ENCODE data around the gene BFSP2. TPM values are rescaled to one million over a fixed set of nuclear protein-coding genes. Genes with fewer than 3 reads are reported as not detected.
"Not testable (repeated sequence)": the region's sequence is repeated elsewhere in the genome, so short reads cannot be mapped to it uniquely, and the experiment has no call there.

Gene BFSP2
- total RNA-seq, 2 donors from 2014 or later: not detected

GRCh38 chr3:133469140-133469731 is 69.4 kb downstream of the BFSP2 start:
- no peak for DNase-seq (ENCODE audit: low spot score)
- no peak overlapping the region for H3K27ac ChIP-seq
- no peak overlapping the region for H3K4me3 ChIP-seq
- no peaks in the 10 kb centered on the region for H3K4me1 ChIP-seq (replicated peaks)
- intact Hi-C loops (cut with DNase I): no loop called here
- 61% methylated on average over 7 of the region's 7 CpGs for WGBS
- no peaks in the 10 kb centered on the region for H3K36me3 ChIP-seq
- no peaks in the 10 kb centered on the region for H3K9me3 ChIP-seq
- TF ChIP-seq POLR2AphosphoS5 (IDR thresholded peaks at IDR 0.05): no peak
- no peak for TF ChIP-seq POLR2A (IDR thresholded peaks at IDR 0.05)
- TF ChIP-seq CTCF (IDR thresholded peaks at IDR 0.05): no peak
- H3K27me3 ChIP-seq (replicated peaks; ENCODE audit: insufficient read depth): no peaks in the 10 kb centered on the region

- no peaks in the 10 kb centered on the region for H3K27me3 ChIP-seq (replicated peaks; ENCODE audit: insufficient read depth)
- H3K9me3 ChIP-seq: no peaks in the 10 kb centered on the region
- H3K4me3 ChIP-seq: no peak overlapping the region
- no peak overlapping the region for H3K27ac ChIP-seq
- intact Hi-C loops (cut with DNase I): loop anchor here (10.0 kb wide), 1 partner anchor 103 kb away; the partner anchor contains the start of gene CDV3
- H3K36me3 ChIP-seq: no peaks in the 10 kb centered on the region
- H3K4me1 ChIP-seq (replicated peaks): no peaks in the 10 kb centered on the region
- TF ChIP-seq POLR2A (IDR thresholded peaks at IDR 0.05) (no peak), CTCF (IDR thresholded peaks at IDR 0.05) (no peak), POLR2AphosphoS5 (IDR thresholded peaks at IDR 0.05) (no peak)
- DNase-seq (ENCODE audit: low spot score): no peak
- WGBS: 70% methylated on average over 23 of the region's 24 CpGs
Measured at GRCh38 chr3:133472242-133472641, 72.4 kb downstream of the BFSP2 start.

- Histone ChIP-seq H3K9me3 (no peaks in the 10 kb centered on the region), H3K36me3 (no peaks in the 10 kb centered on the region), H3K27ac (no peak overlapping the region), H3K4me1 (replicated peaks) (no peaks in the 10 kb centered on the region), H3K4me3 (no peak overlapping the region), H3K27me3 (replicated peaks; ENCODE audit: insufficient read depth) (no peaks in the 10 kb centered on the region)
- intact Hi-C loops (cut with DNase I): loop anchor here (10.0 kb wide), 1 partner anchor 102 kb away; the partner anchor contains the start of gene CDV3
- DNase-seq (ENCODE audit: low spot score): no peak
- TF ChIP-seq POLR2A (IDR thresholded peaks at IDR 0.05) (no peak), CTCF (IDR thresholded peaks at IDR 0.05) (no peak), POLR2AphosphoS5 (IDR thresholded peaks at IDR 0.05) (no peak)
- 91% methylated on average over 6 of the region's 6 CpGs for WGBS
Measured at GRCh38 chr3:133472889-133473288, 73.0 kb downstream of the BFSP2 start.

- H3K4me1 ChIP-seq (replicated peaks); H3K4me3 ChIP-seq; DNase-seq (ENCODE audit: low spot score); H3K36me3 ChIP-seq; H3K27me3 ChIP-seq (replicated peaks; ENCODE audit: insufficient read depth); H3K9me3 ChIP-seq: not testable (repeated sequence)
- peak overlapping the region; percentile 13 to 21 for H3K27ac ChIP-seq
- intact Hi-C loops (cut with DNase I): loop anchor here (10.0 kb wide), 1 partner anchor 101 kb away; the partner anchor contains the start of gene CDV3
- WGBS: 67% methylated on average over 1 of the region's 5 CpGs
Measured at GRCh38 chr3:133473472-133474191, 73.8 kb downstream of the BFSP2 start.

GRCh38 chr3:133474251-133474801 is 74.5 kb downstream of the BFSP2 start:
- Histone ChIP-seq H3K4me1 (replicated peaks) (no peaks in the 10 kb centered on the region), H3K36me3 (no peaks in the 10 kb centered on the region), H3K27ac (peak overlapping the region; percentile 21 to 34), H3K4me3 (no peak overlapping the region), H3K9me3 (no peaks in the 10 kb centered on the region), H3K27me3 (replicated peaks; ENCODE audit: insufficient read depth) (no peaks in the 10 kb centered on the region)
- WGBS: 9% methylated on average over 8 of the region's 8 CpGs
- TF ChIP-seq CTCF (IDR thresholded peaks at IDR 0.05): no peak
- no peak for TF ChIP-seq POLR2A (IDR thresholded peaks at IDR 0.05)
- TF ChIP-seq POLR2AphosphoS5 (IDR thresholded peaks at IDR 0.05): peak; percentile 58
- DNase-seq (ENCODE audit: low spot score): peak; percentile 50
- intact Hi-C loops (cut with DNase I): loop anchor here (10.0 kb wide), 1 partner anchor 100 kb away; the partner anchor contains the start of gene CDV3
